Measurements from ENCODE around the gene COL5A1.

Gene COL5A1

GRCh38 chr9:134641173-134641989, at the start of gene COL5A1:
COL5A1 (plus strand) TSS chr9:134641803; CDS start chr9:134642188, 385 bp downstream.
- DNase-seq = peak; percentile 27

GRCh38 chr9:134592018-134592818, 49.4 kb upstream of the COL5A1 start:
- no peak for DNase-seq

- no peak for DNase-seq
Observed at GRCh38 chr9:134592819-134593200, 48.8 kb upstream of the COL5A1 start.

DNA sequence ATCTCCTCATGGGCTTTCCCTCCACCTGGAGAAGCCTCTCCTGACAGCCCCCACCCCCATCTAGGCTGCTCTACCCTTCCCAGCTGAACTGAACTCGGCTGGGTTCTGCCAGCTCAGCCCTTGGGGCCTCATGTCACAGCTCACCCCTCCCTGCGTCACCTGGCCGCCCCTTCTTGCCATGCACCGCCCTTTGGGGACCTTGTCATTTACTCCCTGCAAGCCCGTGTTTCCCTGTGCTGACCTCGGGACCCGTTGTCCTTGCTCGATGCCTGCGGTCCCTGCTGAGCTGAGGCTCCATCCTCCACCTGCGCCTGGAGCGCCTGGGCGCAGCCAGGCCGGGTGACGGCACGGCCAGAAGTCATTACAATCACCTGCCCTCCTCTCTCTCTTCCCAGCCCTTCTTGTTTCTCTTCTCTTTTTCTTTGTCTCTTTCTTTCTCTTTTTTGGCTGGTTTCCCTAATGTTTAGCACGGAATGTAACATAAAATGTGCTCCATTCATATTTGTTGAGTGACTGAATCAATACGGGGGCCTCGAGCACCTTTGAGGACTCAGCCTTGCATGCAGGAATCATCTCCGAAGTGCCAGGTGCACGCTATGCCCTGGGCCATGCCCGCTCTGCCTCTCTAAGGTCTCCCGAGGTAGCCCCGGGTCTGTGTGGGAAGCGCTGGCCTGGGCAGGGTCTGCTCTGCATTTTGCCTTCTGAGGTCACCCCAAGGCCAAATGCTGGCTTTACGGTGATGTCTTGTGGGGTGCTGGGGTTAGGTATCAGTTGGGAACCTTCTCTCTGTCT, 48.1 kb upstream of the COL5A1 start:
- no peak for DNase-seq

DNA sequence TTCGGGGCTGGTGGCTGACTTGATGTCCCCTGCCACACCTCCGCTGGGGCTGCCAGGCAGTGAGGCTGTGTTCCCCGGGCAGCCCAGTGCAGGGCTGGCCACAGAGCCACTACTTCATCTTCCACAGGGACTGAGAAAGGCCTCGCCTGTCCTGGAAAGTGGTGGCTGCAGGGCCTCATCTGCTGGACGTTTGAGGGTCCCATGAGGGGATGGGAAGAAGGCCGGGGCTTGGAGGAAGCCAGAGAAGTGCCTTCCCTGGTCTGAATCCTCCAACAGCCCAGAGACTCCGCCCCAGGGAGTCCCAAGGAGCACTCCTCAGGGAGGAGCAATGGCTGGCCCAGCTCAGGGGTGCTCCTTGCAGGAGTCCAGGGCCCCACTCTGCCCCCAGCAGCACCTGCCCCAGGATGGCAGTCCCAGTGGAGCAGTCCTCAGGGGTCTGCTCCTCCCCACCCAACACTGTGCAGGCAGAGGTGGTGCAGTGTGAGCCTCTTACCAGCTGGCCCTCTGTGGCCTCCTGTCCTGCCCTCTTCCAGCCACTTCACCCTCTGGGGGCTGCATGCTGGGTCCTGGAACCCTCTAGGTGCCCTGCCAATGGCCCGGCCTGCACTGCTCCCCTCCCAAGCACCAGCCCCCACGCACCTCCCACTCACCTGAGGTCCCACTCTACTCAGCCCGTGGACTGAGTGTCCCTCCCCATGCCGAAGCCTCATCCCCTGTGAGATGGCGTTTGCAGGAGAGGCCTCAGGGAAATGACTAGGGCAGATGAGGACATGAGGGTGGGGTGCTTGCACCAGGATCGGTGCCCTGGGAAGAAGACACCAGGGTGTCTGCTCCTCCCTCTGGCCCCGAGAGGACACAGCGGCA, 47.3 kb upstream of the COL5A1 start:
- no peak for DNase-seq

DNA sequence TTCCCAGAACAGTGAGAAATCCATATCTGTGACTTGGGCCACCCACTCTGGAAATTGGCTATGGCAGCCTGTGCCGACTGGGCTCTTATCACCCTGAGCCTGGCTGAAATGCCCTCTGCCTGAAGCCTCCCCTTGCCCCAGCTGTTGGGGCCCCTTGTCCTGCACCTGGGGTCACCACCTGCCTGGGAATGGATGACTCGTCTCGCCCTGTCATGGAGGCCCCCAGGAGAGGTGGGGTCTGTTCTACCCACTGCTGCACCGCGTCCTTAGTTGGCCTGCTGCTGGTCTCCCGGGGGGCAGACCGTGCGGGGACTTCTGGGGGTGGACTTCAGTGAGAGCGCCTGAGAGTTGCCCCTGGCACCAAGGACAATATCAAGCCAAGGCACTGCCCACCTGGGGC, 46.6 kb upstream of the COL5A1 start:
- no peak for DNase-seq

- no peak for DNase-seq
Observed at GRCh38 chr9:134597041-134597913, 44.3 kb upstream of the COL5A1 start.

GRCh38 chr9:134597957-134598883, 43.4 kb upstream of the COL5A1 start:
- no peak for DNase-seq

DNA sequence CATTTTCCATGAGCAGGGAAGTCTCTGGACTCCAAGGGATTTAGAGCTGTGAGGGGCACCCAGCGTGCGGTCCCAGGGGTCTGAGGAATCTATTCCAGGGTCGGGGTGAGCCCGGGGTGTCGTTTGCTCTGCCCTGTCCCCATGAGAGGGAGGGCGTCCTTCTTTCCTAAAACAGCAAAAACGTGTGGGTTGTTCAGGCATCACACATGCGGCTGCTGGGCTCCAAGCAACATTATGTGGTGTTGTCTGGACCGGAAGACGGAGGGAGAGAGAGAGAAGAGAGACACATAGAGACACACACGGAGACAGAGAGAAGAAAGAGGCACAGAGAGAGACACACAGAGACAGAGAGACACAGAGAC, 42.7 kb upstream of the COL5A1 start:
- no peak for DNase-seq

- DNase-seq = no peak
Observed at GRCh38 chr9:134600371-134600770, 41.2 kb upstream of the COL5A1 start.

GRCh38 chr9:134600836-134601638, 40.6 kb upstream of the COL5A1 start:
- DNase-seq = no peak

DNA sequence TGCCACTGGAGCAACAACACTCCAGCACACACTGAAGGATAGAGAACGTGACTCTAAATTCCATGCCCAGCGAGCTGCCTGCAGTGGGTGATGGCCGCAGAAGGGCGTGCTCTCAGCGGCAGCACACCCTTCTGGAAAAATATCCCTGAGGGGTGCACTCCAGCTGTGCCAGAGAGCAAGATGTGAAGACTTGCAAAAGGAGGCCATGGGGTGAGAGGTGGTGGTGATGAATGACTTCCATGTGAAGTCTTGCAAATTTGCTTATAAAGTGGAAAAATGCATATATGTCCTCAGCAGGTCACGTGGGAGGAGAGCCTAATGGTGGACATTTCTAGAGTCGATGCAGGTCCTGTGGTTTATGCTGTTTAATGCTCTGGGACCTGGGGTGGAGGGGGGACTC, 39.8 kb upstream of the COL5A1 start:
- no peak for DNase-seq

DNA sequence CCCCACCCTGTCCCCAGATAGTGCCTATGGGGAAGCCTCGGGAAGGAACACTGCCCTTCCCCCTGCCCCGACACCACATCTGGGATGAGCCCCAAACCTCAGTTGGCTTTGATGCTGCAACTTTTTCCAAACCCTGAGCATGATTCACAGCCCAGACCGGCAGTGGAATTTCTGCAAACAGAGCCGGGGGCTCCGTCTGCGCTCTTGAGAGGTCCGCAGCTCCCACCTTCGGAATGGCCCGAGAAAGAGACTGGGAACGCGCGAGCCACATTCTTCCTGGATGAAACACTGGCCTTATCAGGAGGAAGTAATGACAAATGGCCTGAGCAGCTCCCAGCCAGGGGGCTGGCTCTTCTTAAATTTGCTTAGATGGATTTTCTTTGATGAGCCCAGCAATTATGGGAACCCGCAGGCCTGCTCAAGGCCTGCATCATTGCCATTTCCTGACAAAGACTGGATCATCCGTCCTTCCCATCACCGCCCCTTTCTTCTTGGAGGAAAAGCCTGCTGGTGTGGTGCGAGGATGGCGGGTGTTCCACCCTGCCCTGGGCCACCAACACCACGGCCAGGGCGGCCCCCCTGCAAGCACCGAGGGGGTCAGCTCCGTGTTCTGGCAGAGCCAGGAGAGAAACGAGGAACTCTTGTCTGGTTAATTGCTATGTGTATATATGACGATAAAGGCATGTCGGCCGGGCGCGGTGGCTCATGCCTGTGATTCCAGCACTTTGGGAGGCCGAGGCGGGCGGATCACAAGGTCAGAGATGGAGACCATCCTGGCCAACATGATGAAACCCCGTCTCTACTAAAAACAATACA, 38.8 kb upstream of the COL5A1 start:
- no peak for DNase-seq

- DNase-seq = no peak
Observed at GRCh38 chr9:134604834-134605233, 36.8 kb upstream of the COL5A1 start.

- DNase-seq = no peak
Observed at GRCh38 chr9:134605351-134605965, 36.1 kb upstream of the COL5A1 start.

DNA sequence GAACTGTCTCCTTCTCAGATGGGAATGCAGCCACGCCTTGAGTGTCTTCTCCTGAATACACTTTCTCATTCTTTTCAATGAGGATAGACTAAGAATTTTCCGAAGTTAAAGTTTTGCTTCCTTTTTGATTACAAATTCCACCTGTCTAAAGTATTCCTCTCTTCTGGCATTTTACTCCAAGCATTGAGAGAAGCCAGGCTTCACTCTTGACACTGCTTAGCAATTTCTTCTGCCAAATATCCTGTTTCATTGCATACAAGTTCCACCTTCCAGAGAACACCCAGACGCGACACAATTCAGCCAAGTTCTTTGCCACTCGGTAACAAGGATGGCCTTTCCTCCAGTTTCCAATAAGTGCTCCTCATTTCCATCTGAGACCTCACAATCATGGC, 35.6 kb upstream of the COL5A1 start:
- no peak for DNase-seq

DNA sequence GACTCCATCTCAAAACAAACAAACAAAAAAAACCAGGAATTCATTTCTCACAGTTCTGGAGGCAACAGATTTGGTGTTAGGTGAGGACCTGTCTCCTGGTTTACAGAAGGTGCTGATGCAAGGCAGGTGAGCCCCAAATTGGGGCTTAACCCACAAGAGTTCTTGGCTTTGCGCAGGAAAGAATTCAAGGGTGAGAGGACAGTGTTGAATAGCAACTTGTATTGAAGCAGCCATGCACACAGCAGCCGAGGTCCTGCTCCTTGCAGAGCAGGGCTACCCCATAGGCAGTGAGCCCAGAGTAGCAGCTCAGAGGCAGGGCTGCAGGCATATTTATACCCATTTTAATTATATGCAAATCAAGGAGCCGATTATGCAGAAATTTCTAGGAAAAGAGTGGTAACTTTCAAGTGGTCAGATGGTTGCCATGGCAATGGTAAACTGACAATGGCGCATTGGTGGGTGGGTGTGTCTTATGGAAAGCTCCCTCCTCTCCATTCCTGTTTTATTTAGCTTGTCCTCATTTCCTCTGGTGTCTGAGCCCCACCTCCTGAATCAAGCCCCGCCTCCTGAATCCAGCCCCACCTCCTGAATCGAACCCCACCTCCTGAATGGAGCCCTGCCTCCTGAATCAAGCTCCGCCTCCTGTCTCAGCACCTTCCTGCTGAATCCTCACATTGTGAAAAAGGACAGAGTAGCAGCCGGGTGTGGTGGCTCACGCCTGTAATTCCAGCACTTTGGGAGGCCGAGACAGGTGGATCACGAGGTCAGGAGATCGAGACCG, 34.5 kb upstream of the COL5A1 start:
- no peak for DNase-seq
